Measurements from ENCODE around the gene HRAS. TPM values are rescaled to one million over a fixed set of nuclear protein-coding genes. Genes with fewer than 3 reads are reported as not detected.
A peak's percentile ranks its signal among the peaks of the same experiment; 100 is the strongest.

The HRAS gene
- total RNA-seq (2022) (115 and 123 TPM in 2 replicates), Bru-seq, nascent RNA (percentile 58 among the genes with signal in this experiment), BruChase-seq, experiment 1, labeled RNA remaining after a 6-hour chase (percentile 79 among the genes with signal in this experiment), BruChase-seq, experiment 2, labeled RNA remaining after a 2-hour chase (percentile 69 among the genes with signal in this experiment)
- long read RNA-seq, transcript HRAS-201 (6 exons, 894 nt), result major isoform, 52 of 135 reads
- long read RNA-seq, transcript HRAS-211 (7 exons, 1,114 nt), result minor isoform, 15 of 135 reads
- long read RNA-seq, partial matches to known transcripts, result 33 of 135 reads
- long read RNA-seq, other reads (novel, unspliced or antisense), result 23 of 135 reads

DNA sequence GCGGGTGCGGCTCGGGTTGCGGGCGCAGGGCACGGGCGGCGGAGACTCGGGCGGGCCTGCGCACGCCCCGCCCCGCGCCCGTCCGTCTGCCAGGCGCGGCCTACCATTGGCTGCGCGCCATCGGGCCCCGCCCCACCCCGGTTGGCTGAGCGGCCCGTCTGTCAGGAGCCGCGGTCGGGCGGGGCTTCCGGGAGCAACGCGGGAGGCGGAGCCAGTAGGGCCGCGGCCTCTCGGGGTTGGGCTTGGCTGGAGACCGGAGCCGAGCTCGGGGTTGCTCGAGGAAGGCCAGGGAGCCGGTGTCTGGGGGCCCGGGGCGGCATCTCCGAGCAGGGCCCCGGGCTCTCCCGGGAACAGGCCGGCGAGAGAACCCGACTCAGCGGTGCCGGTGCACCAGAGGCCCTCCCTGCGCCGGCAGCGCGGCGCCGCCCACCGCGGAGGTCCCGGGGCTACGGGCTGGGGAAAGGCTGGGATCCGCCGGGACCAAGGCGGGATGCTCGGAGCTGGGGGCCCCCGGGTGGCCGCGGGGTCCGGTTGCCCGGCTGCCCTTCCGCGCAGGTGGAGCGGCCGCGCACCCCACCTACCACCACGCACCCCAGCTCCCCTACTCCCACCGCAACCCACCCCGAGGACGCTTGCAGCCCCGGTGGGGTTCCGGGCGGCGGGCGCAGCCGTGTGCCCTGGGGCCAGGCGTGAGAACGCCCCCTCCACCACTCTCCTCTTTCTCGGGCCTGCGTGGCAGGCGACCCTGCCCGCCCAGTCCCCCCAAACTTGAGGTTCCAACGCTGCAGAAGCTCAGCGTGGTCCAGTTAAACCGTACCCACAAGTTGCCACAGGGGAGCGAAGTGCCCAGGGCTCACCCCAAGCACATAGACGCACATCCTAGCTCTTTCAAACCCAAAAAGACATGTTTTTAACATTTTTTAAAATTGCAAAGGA is at the start of gene HRAS:
HRAS (minus strand) TSS at position 58 of the 936 bp plus-strand sequence.
- no peaks in the 10 kb centered on the region for H3K4me1 Mint-ChIP-seq (ENCODE audit: insufficient read depth, unreplicated experiment)
- DNase-seq (ENCODE audit: unreplicated experiment), result peak; percentile 92
- no peaks in the 10 kb centered on the region for H3K9me3 Mint-ChIP-seq (ENCODE audit: unreplicated experiment)
- peaks cover 33% of the 10 kb centered on the region for H3K36me3 Mint-ChIP-seq (ENCODE audit: insufficient read depth, unreplicated experiment)
- TF ChIP-seq, protein P1, sequence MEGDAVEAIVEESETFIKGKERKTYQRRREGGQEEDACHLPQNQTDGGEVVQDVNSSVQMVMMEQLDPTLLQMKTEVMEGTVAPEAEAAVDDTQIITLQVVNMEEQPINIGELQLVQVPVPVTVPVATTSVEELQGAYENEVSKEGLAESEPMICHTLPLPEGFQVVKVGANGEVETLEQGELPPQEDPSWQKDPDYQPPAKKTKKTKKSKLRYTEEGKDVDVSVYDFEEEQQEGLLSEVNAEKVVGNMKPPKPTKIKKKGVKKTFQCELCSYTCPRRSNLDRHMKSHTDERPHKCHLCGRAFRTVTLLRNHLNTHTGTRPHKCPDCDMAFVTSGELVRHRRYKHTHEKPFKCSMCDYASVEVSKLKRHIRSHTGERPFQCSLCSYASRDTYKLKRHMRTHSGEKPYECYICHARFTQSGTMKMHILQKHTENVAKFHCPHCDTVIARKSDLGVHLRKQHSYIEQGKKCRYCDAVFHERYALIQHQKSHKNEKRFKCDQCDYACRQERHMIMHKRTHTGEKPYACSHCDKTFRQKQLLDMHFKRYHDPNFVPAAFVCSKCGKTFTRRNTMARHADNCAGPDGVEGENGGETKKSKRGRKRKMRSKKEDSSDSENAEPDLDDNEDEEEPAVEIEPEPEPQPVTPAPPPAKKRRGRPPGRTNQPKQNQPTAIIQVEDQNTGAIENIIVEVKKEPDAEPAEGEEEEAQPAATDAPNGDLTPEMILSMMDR (IDR thresholded peaks at IDR 0.05; ENCODE audit: unreplicated experiment), result no peak
- intact Hi-C loops (cut with micrococcal nuclease), result no loop called here
- peak within 1 kb of the TSS; percentile 61 for H3K27ac Mint-ChIP-seq (ENCODE audit: low read depth, unreplicated experiment)
- no peaks in the 10 kb centered on the region for H3K27me3 Mint-ChIP-seq (ENCODE audit: insufficient read depth, unreplicated experiment)
- no TSS peak for BruUV-seq (replicated peaks)
- H3K4me3 Mint-ChIP-seq (ENCODE audit: unreplicated experiment), result peak within 1 kb of the TSS; percentile 76
- POLR2A ChIA-PET, result interaction anchor here (0.6 to 2.9 kb wide), 25 partner anchors 13 to 308 kb away, joined by 3 to 35 read pairs (median 5); partner anchors contain the start of genes LMNTD2, PHRF1, PTDSS2 and RNH1
- CTCF ChIA-PET, result interaction anchor here (1.2 to 1.6 kb wide), 2 partner anchors 9 to 12 kb away, joined by 3 to 6 read pairs; no protein-coding TSS in a partner anchor

DNA sequence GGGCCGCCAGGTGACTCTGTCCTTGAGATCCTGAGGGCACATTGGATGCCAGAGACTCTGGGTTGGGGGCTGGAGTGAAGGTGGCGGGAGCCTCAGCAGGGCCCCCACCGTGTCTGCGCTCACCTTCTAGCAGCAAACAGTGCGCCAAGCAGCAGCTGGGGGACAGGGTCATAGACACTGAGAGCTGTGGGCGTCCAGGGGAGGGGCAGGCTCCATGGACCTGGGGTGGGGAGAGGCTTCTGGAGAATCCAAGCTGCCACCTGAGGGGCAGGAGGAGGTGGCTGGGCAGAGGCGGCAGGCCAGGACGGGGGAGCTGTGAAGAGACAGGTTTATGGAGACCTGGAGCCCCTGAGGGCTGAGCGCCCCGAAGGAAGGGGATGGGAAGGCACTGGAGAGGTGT is 48.9 kb upstream of the HRAS start:
- Mint-ChIP-seq H3K36me3 (ENCODE audit: insufficient read depth, unreplicated experiment) (peaks cover 63% of the 10 kb centered on the region), H3K27me3 (ENCODE audit: insufficient read depth, unreplicated experiment) (no peaks in the 10 kb centered on the region), H3K4me1 (ENCODE audit: insufficient read depth, unreplicated experiment) (peaks cover 11% of the 10 kb centered on the region), H3K27ac (ENCODE audit: low read depth, unreplicated experiment) (no peak overlapping the region), H3K9me3 (ENCODE audit: unreplicated experiment) (no peaks in the 10 kb centered on the region), H3K4me3 (ENCODE audit: unreplicated experiment) (no peak overlapping the region)
- TF ChIP-seq, protein P1 (IDR thresholded peaks at IDR 0.05; ENCODE audit: unreplicated experiment), result no peak
- CTCF ChIA-PET, result no interaction called here
- no TSS peak for BruUV-seq (replicated peaks)
- intact Hi-C loops (cut with micrococcal nuclease), result no loop called here
- no peak for DNase-seq (ENCODE audit: unreplicated experiment)
- POLR2A ChIA-PET, result interaction anchor here (1.2 kb wide), 1 partner anchor 8 kb away, joined by 3 read pairs; the partner anchor contains the start of gene PHRF1

DNA sequence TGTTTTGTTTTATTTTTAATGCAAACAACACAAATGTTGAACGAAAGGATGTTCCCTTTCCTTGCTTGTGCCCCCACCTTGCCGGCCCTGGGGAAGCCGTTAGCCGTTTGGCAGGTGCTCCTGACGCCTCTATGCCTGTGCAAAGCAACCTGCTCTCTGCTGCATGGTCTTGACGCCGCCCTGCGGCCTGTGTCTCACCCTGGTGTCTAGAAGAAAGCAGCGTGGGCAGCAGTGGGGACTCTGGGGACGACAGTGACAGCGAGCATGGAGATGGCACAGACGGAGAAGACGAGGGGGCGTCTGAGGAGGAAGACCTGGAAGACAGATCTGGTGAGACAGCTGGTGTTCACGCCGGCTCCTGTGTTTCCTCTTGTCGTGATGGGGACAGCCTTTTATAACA is 46.4 kb upstream of the HRAS start:
- Mint-ChIP-seq H3K9me3 (ENCODE audit: unreplicated experiment) (no peaks in the 10 kb centered on the region), H3K27ac (ENCODE audit: low read depth, unreplicated experiment) (no peak overlapping the region), H3K4me3 (ENCODE audit: unreplicated experiment) (no peak overlapping the region), H3K4me1 (ENCODE audit: insufficient read depth, unreplicated experiment) (peaks cover 23% of the 10 kb centered on the region), H3K27me3 (ENCODE audit: insufficient read depth, unreplicated experiment) (no peaks in the 10 kb centered on the region), H3K36me3 (ENCODE audit: insufficient read depth, unreplicated experiment) (peaks cover 39% of the 10 kb centered on the region)
- DNase-seq (ENCODE audit: unreplicated experiment), result no peak
- POLR2A ChIA-PET, result interaction anchor here (1.3 kb wide), 1 partner anchor 13 kb away, joined by 4 read pairs; no protein-coding TSS in a partner anchor
- CTCF ChIA-PET, result interaction anchor here (0.5 to 0.7 kb wide), 3 partner anchors 20 to 860 kb away, joined by 3 read pairs; no protein-coding TSS in a partner anchor
- intact Hi-C loops (cut with micrococcal nuclease), result no loop called here
- no TSS peak for BruUV-seq (replicated peaks)
- TF ChIP-seq, protein P1 (IDR thresholded peaks at IDR 0.05; ENCODE audit: unreplicated experiment), result no peak
